Keratinocyte (primary cell): ENCODE data around the gene IKZF1. TPM values are rescaled to one million over a fixed set of nuclear protein-coding genes. Genes with fewer than 3 reads are reported as not detected.

ENCODE experiments used
- DNase-seq: peaks from one replicate; pipeline ENCODE4 v3.0.0-alpha.2; 2011; ENCODE audit warnings: low read depth, missing footprints, low spot score
- FAIRE-seq: peaks from 2 replicates; lab custom pipeline; 2011; peaks lifted over from hg19 to GRCh38; lab: Jason Lieb, UNC
- H2AFZ ChIP-seq: 2 replicates; pipeline ENCODE4 v1.6.0; 2012; ENCODE audit warnings: low read length, control low read depth, inconsistent platforms; ENCODE audit not compliant: control insufficient read depth
- H3K27ac ChIP-seq: 2 replicates; pipeline ENCODE4 v1.5.1; 2011; ENCODE audit warnings: low read length; ENCODE audit not compliant: control insufficient read depth, insufficient read depth
- H3K27me3 ChIP-seq: 3 replicates; pipeline ENCODE4 v1.6.0; 2011; ENCODE audit warnings: low read length; ENCODE audit not compliant: control insufficient read depth, insufficient read depth; ENCODE audit errors: extremely low read depth
- H3K36me3 ChIP-seq, 2 experiments: 2 replicates in 1 of 2; 3 replicates in 1 of 2; pipeline ENCODE4 v1.5.1; 2011; ENCODE audit warnings: low read length in 2 of 2, mild to moderate bottlenecking in 1 of 2; ENCODE audit not compliant: control insufficient read depth in 2 of 2, insufficient read depth in 2 of 2; ENCODE audit errors: extremely low read depth in 1 of 2
- H3K4me1 ChIP-seq: 3 replicates; pipeline ENCODE4 v1.5.1; 2011; ENCODE audit warnings: low read length; ENCODE audit not compliant: control insufficient read depth, insufficient read depth; ENCODE audit errors: extremely low read depth
- H3K4me2 ChIP-seq: 3 replicates; pipeline ENCODE4 v1.6.0; 2011; ENCODE audit warnings: low read depth, low read length; ENCODE audit not compliant: control insufficient read depth, insufficient read depth; ENCODE audit errors: extremely low read depth
- H3K4me3 ChIP-seq, 3 experiments: fragments of 200-600 bp in 1 of 3; sonication (generic) in 1 of 3; 2 replicates in 2 of 3; 3 replicates in 1 of 3; pipeline ENCODE4 v1.5.1; 2011 to 2016; ENCODE audit warnings: low read length in 3 of 3, mild to moderate bottlenecking in 3 of 3, control low read depth in 2 of 3, inconsistent platforms in 1 of 3, low read depth in 1 of 3, mixed read lengths in 1 of 3, mixed run types in 1 of 3, moderate library complexity in 1 of 3; ENCODE audit not compliant: control insufficient read depth in 2 of 3, insufficient read depth in 2 of 3; ENCODE audit errors: extremely low read depth in 1 of 3
- H3K79me2 ChIP-seq: 2 replicates; pipeline ENCODE4 v1.6.0; 2012; ENCODE audit warnings: low read length; ENCODE audit not compliant: control insufficient read depth, insufficient read depth
- H3K9ac ChIP-seq: 3 replicates; pipeline ENCODE4 v1.6.0; 2011; ENCODE audit warnings: low read length; ENCODE audit not compliant: control insufficient read depth, insufficient read depth; ENCODE audit errors: extremely low read depth
- H3K9me1 ChIP-seq: 3 replicates; pipeline ENCODE4 v1.6.0; 2011; ENCODE audit warnings: low read length; ENCODE audit not compliant: control insufficient read depth, insufficient read depth; ENCODE audit errors: extremely low read depth
- H3K9me3 ChIP-seq: 2 replicates; pipeline ENCODE4 v1.5.1; 2012; ENCODE audit warnings: low read depth, low read length; ENCODE audit not compliant: control insufficient read depth
- H4K20me1 ChIP-seq: 3 replicates; pipeline ENCODE4 v1.6.0; 2011; ENCODE audit warnings: low read length; ENCODE audit not compliant: control insufficient read depth, insufficient read depth; ENCODE audit errors: extremely low read depth
- EZH2 ChIP-seq: IDR thresholded peaks from one replicate; pipeline ENCODE4 v1.6.1; 2012; ENCODE audit warnings: inconsistent platforms, mild to moderate bottlenecking, low read length, moderate library complexity
- dilution Hi-C: fragments of 300-500 bp; cut with MboI; formaldehyde crosslinking; loops from one replicate; pipeline ENCODE4 v1.7.0; 2020; ENCODE audit warnings: low sequenced_read_pairs; ENCODE audit not compliant: extremely low pct_ligation_motif_present
- polyA plus RNA-seq, 5 experiments: library from polyadenylated mRNA; depleted of rRNA in 3 of 5; stranded (reverse) in 3 of 5; stranded (forward) in 1 of 5; unstranded in 1 of 5; fragments of >200 nt; gene quantifications; 1 replicate in 1 of 5; 2 replicates in 3 of 5; 3 replicates in 1 of 5; pipeline versions ENCODE4 v1.2.1 to v1.2.3, GENCODE V29; 2011 to 2012; ENCODE audit warnings: missing spikeins in 2 of 5, low read depth in 1 of 5, low replicate concordance in 1 of 5
- TF ChIP-seq, protein P1 (sequence below), 3 experiments: IDR thresholded peaks in 1 of 3; conservative IDR thresholded peaks in 1 of 3; optimal IDR thresholded peaks in 1 of 3; 2 replicates in 2 of 3; 3 replicates in 1 of 3; pipeline versions ENCODE3 to v1.5.1; 2011; ENCODE audit warnings: low read length in 3 of 3, mild to moderate bottlenecking in 3 of 3, moderate library complexity in 2 of 3, control low read depth in 1 of 3, inconsistent platforms in 1 of 3; ENCODE audit not compliant: insufficient read depth in 2 of 3; ENCODE audit errors: extremely low read depth in 1 of 3

The IKZF1 gene
- polyA plus RNA-seq, 1 donor (not counting 4 experiments of a cell fraction or from before 2014, with no cell fraction given) = not detected

DNA sequence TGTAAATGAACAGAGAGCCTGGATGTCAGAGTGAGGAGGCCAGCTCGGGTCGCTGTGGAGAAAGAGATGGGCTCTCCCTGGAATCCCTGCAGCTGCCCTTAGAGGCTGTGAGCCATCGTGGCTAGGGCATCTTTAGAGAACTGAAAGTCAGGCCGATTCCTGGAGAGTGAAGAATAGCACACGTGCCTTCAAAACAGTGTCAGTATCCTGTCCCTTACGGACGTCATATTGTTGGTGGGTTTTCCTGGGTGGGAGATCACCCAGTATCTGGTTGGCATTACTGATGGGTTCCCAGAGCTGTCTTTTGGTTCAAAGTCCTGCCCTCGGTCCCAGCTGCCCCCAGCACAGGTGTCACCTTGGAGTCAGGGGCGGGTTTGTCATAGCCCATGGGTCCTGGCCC lies 25.3 kb downstream of the IKZF1 start:
- Histone ChIP-seq H3K79me2 (no peaks in the 10 kb centered on the region), H3K9me1 (no peaks in the 10 kb centered on the region), H3K27me3 (peaks cover 2% of the 10 kb centered on the region), H3K27ac (no peak overlapping the region), H3K9ac (no peak overlapping the region), H3K36me3 (no peaks in the 10 kb centered on the region), H2AFZ (no peak overlapping the region), H3K4me2 (no peak overlapping the region), H3K9me3 (no peaks in the 10 kb centered on the region), H3K4me3 (no peak overlapping the region), H4K20me1 (no peaks in the 10 kb centered on the region), H3K4me1 (no peaks in the 10 kb centered on the region)
- TF ChIP-seq, protein P1, sequence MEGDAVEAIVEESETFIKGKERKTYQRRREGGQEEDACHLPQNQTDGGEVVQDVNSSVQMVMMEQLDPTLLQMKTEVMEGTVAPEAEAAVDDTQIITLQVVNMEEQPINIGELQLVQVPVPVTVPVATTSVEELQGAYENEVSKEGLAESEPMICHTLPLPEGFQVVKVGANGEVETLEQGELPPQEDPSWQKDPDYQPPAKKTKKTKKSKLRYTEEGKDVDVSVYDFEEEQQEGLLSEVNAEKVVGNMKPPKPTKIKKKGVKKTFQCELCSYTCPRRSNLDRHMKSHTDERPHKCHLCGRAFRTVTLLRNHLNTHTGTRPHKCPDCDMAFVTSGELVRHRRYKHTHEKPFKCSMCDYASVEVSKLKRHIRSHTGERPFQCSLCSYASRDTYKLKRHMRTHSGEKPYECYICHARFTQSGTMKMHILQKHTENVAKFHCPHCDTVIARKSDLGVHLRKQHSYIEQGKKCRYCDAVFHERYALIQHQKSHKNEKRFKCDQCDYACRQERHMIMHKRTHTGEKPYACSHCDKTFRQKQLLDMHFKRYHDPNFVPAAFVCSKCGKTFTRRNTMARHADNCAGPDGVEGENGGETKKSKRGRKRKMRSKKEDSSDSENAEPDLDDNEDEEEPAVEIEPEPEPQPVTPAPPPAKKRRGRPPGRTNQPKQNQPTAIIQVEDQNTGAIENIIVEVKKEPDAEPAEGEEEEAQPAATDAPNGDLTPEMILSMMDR (optimal IDR thresholded peaks at IDR 0.05 in 1 of 3, IDR thresholded peaks at IDR 0.05 in 1 of 3, conservative IDR thresholded peaks at IDR 0.05 in 1 of 3; ENCODE audit: extremely low read depth in 1 of 3, insufficient read depth in 2 of 3, low read length in 3 of 3) = no peak
- TF ChIP-seq EZH2 = no peak
- no peak for FAIRE-seq
- no peak for DNase-seq
- dilution Hi-C loops = no loop called here

DNA sequence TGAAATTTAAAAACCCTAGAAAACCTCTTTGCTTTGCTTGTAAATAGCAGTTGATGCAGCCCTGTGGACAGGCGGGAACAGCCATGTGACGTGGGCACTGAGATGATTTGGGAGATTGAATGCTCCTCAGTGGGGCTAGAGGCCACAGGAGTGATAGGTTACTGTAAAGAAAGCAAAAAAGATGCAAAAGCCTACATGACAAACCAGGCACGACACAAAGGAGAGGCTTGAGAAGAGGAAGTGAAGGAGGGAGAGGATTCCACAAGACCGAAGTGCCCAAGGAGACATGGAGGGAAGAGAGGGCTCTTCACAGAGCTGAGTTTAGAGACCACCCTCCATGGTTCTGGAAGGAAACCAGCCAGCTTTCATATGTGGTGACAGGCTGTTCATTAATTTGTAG lies 25.7 kb downstream of the IKZF1 start:
- Histone ChIP-seq H3K4me3 (no peak overlapping the region), H3K4me1 (no peaks in the 10 kb centered on the region), H4K20me1 (no peaks in the 10 kb centered on the region), H3K4me2 (no peak overlapping the region), H3K9me1 (no peaks in the 10 kb centered on the region), H3K27me3 (peaks cover 2% of the 10 kb centered on the region), H2AFZ (no peak overlapping the region), H3K36me3 (no peaks in the 10 kb centered on the region), H3K9me3 (no peaks in the 10 kb centered on the region), H3K79me2 (no peaks in the 10 kb centered on the region), H3K9ac (no peak overlapping the region), H3K27ac (no peak overlapping the region)
- DNase-seq (no peak), FAIRE-seq (no peak)
- TF ChIP-seq EZH2 = no peak
- TF ChIP-seq, protein P1 (optimal IDR thresholded peaks at IDR 0.05 in 1 of 3, IDR thresholded peaks at IDR 0.05 in 1 of 3, conservative IDR thresholded peaks at IDR 0.05 in 1 of 3; ENCODE audit: extremely low read depth in 1 of 3, insufficient read depth in 2 of 3, low read length in 3 of 3) = no peak
- dilution Hi-C loops = no loop called here
